Regular cardiac myocyte (primary cell): ENCODE data around the gene OR8H1. TPM values are rescaled to one million over a fixed set of nuclear protein-coding genes. Genes with fewer than 3 reads are reported as not detected.

Experiments used
- total RNA-seq: library from RNA; depleted of rRNA; stranded (reverse); fragments of >200 nt; gene quantifications from 2 replicates; pipeline ENCODE4 v1.2.3, GENCODE V29; 2014

Gene OR8H1
- total RNA-seq, result not detected in 2 replicates

GRCh38 chr11:56292154-56292553, at the start of gene OR8H1:
TSS of gene OR8H1 (minus strand) at chr11:56292254. CDS start at chr11:56291062, 1,192 bp downstream.

GRCh38 chr11:56314844-56315243, 22.8 kb upstream of the OR8H1 start, which contains the start of gene OR8K3:
TSS of gene OR8K3 (plus strand) at chr11:56315144. CDS start at chr11:56318307, 3,163 bp downstream.

GRCh38 chr11:56273854-56274253, 18.2 kb downstream of the OR8H1 start, which contains the start of gene OR5T1:
TSS of gene OR5T1 (plus strand) at chr11:56274154. CDS start at chr11:56275639, 1,485 bp downstream.

GRCh38 chr11:56251954-56252353, 40.1 kb downstream of the OR8H1 start, which contains the start of gene OR5T3:
TSS of gene OR5T3 (plus strand) at chr11:56252254. CDS start at chr11:56252254, 0 bp downstream.

Other genes starting within 250 kb of the OR8H1 start
- gene OR8I2, start 198.9 kb downstream of the OR8H1 start, total RNA-seq, result not detected in 2 replicates
- gene OR8H2, start 188.6 kb downstream of the OR8H1 start, total RNA-seq, result not detected in 2 replicates
- not detected in 2 replicates for gene OR8H3, start 169.9 kb downstream of the OR8H1 start, total RNA-seq
- gene OR8J3, start 152.1 kb downstream of the OR8H1 start, total RNA-seq, result not detected in 2 replicates
- not detected in 2 replicates for gene OR8K5, start 131.9 kb downstream of the OR8H1 start, total RNA-seq
- not detected in 2 replicates for gene OR5J2, start 115.6 kb downstream of the OR8H1 start, total RNA-seq
- gene OR5T2, start 58.0 kb downstream of the OR8H1 start, total RNA-seq, result not detected in 2 replicates
- gene OR5T3, start 40.0 kb downstream of the OR8H1 start, total RNA-seq, result not detected in 2 replicates
- gene OR5T1, start 18.1 kb downstream of the OR8H1 start, total RNA-seq, result not detected in 2 replicates
- not detected in 2 replicates for gene OR8K3, start 22.9 kb upstream of the OR8H1 start, total RNA-seq
- gene OR8K1, start 53.8 kb upstream of the OR8H1 start, total RNA-seq, result not detected in 2 replicates
- gene OR8J1, start 62.0 kb upstream of the OR8H1 start, total RNA-seq, result not detected in 2 replicates
- not detected in 2 replicates for gene OR8U1, start 83.4 kb upstream of the OR8H1 start, total RNA-seq
- gene OR5AL1, start 120.4 kb upstream of the OR8H1 start, total RNA-seq, result not detected in 2 replicates
- not detected in 2 replicates for gene OR5M3, start 181.1 kb upstream of the OR8H1 start, total RNA-seq
- gene OR5M8, start 199.1 kb upstream of the OR8H1 start, total RNA-seq, result not detected in 2 replicates